Natural killer cell (primary cell): ENCODE data around the gene EXOG. TPM values are rescaled to one million over a fixed set of nuclear protein-coding genes. Genes with fewer than 3 reads are reported as not detected.
A peak's percentile ranks its signal among the peaks of the same experiment; 100 is the strongest.

Source experiments
- ATAC-seq, 3 donors: fragments of 150-1000 bp in 2 of 3; fragments of 200-7000 bp in 1 of 3; cut with Tn5 transposase; 1 replicate in 1 of 3; 2 replicates in 2 of 3; pipeline ENCODE4 v1.10.0; 2021; ENCODE audit warnings: mild to moderate bottlenecking in 2 of 3, moderate library complexity in 2 of 3
- DNase-seq, 2 donors: peaks; one replicate each; pipeline versions ENCODE4 v3.0.0 to v3.0.0-alpha.2; 2013 to 2021; ENCODE audit warnings: mixed read lengths in 1 of 2
- H3K27ac ChIP-seq: one replicate; pipeline ENCODE4 v1.5.1; 2013; ENCODE audit warnings: mild to moderate bottlenecking, low read length
- H3K27me3 ChIP-seq: one replicate; pipeline ENCODE4 v1.6.1; 2013; ENCODE audit warnings: low read length; ENCODE audit not compliant: control insufficient read depth, insufficient read depth
- H3K36me3 ChIP-seq: one replicate; pipeline ENCODE4 v1.6.1; 2013; ENCODE audit warnings: low read length; ENCODE audit not compliant: control insufficient read depth, insufficient read depth
- H3K4me1 ChIP-seq: one replicate; pipeline ENCODE4 v1.6.1; 2013; ENCODE audit warnings: low read length; ENCODE audit not compliant: control insufficient read depth, insufficient read depth
- H3K4me3 ChIP-seq: one replicate; pipeline ENCODE4 v1.5.1; 2013; ENCODE audit warnings: low read length
- H3K9me3 ChIP-seq: one replicate; pipeline ENCODE4 v1.6.1; 2013; ENCODE audit warnings: low read length; ENCODE audit not compliant: control insufficient read depth, insufficient read depth
- H3K27ac Mint-ChIP-seq, 2 donors: one replicate each; pipeline ENCODE4 v1.8.0; 2022; ENCODE audit warnings: mild to moderate bottlenecking in 2 of 2, mixed read lengths in 2 of 2, moderate library complexity in 1 of 2
- H3K27me3 Mint-ChIP-seq, 2 donors: one replicate each; pipeline ENCODE4 v1.8.0; 2022; ENCODE audit warnings: low read depth in 2 of 2, mixed read lengths in 2 of 2
- H3K36me3 Mint-ChIP-seq: one replicate; pipeline ENCODE4 v1.8.0; 2022; ENCODE audit warnings: mixed read lengths
- H3K4me1 Mint-ChIP-seq, 2 donors: one replicate each; pipeline ENCODE4 v1.8.0; 2022; ENCODE audit warnings: mixed read lengths in 2 of 2
- H3K4me3 Mint-ChIP-seq: one replicate; pipeline ENCODE4 v1.8.0; 2022; ENCODE audit warnings: mild to moderate bottlenecking, moderate library complexity, mixed read lengths
- H3K9me3 Mint-ChIP-seq, 2 donors: one replicate each; pipeline ENCODE4 v1.8.0; 2022; ENCODE audit warnings: mixed read lengths in 2 of 2
- WGBS: methylation state at CpG from one replicate; pipeline ENCODE4 v1.1.7; 2013; ENCODE audit warnings: missing lambda C conversion rate; ENCODE audit not compliant: insufficient coverage; 5-methylcytosine and 5-hydroxymethylcytosine counted together
- intact Hi-C: fragments of 100-400 bp; cut with micrococcal nuclease; formaldehyde crosslinking; loops from one replicate; pipeline ENCODE4 v1.14.2; 2022
- total RNA-seq, 4 donors: library from RNA; stranded (reverse); fragments of 120-200 nt in 1 of 4; gene quantifications; one replicate each; pipeline versions ENCODE4 v1.2.3 to v1.2.4, GENCODE V29; 2013 to 2022
- TF ChIP-seq, protein P1 (sequence below): fragments of 200-600 bp; IDR thresholded peaks from one replicate; pipeline ENCODE4 v1.8.0; 2022; ENCODE audit warnings: antibody characterized with exemption

EXOG gene
- total RNA-seq, 3 donors from 2014 or later (not counting 1 experiment from before 2014, with no cell fraction given), result 27.3 to 34.5 (median 30.5) TPM

- Mint-ChIP-seq H3K9me3 (no peaks in the 10 kb centered on the region), H3K27ac (no peak overlapping the region), H3K27me3 (peaks cover 0 to 7% of the 10 kb centered on the region in 2 donors), H3K36me3 (no peaks in the 10 kb centered on the region), H3K4me3 (no peak overlapping the region), H3K4me1 (no peaks in the 10 kb centered on the region)
- Histone ChIP-seq H3K4me3 (no peak overlapping the region), H3K27me3 (no peaks in the 10 kb centered on the region), H3K36me3 (no peaks in the 10 kb centered on the region), H3K4me1 (peaks cover 3% of the 10 kb centered on the region), H3K9me3 (no peaks in the 10 kb centered on the region), H3K27ac (no peak overlapping the region)
- WGBS, result 78% methylated on average over 6 of the region's 6 CpGs
- DNase-seq, result peak in 1 of 2 donors; percentile 3
- TF ChIP-seq, protein P1, sequence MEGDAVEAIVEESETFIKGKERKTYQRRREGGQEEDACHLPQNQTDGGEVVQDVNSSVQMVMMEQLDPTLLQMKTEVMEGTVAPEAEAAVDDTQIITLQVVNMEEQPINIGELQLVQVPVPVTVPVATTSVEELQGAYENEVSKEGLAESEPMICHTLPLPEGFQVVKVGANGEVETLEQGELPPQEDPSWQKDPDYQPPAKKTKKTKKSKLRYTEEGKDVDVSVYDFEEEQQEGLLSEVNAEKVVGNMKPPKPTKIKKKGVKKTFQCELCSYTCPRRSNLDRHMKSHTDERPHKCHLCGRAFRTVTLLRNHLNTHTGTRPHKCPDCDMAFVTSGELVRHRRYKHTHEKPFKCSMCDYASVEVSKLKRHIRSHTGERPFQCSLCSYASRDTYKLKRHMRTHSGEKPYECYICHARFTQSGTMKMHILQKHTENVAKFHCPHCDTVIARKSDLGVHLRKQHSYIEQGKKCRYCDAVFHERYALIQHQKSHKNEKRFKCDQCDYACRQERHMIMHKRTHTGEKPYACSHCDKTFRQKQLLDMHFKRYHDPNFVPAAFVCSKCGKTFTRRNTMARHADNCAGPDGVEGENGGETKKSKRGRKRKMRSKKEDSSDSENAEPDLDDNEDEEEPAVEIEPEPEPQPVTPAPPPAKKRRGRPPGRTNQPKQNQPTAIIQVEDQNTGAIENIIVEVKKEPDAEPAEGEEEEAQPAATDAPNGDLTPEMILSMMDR, result no peak
- intact Hi-C loops, result no loop called here
- ATAC-seq, result no peak
These were observed 56.2 kb downstream of the EXOG start for GRCh38 chr3:38552364-38552763.

DNA sequence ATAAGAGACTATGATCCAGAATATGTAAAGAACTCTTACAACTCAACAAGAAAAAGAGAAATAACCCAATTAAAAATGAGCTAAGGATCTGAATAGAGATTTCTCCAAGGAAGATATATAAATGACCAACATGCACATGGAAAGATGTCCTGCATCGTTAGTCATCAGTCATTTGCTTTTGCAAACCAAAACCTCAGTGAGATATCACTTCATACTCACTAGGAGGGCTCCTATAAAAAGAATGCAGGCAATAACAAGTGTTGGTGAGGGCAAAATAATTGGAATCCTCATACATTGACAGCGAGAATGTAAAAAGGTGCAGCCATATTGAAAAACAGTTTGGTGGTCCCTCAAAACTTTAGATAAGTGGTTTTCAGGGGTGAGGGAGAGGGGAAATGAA, 56.9 kb downstream of the EXOG start:
- WGBS, result 94% methylated on average over 2 of the region's 2 CpGs
- no peak overlapping the region for H3K4me3 Mint-ChIP-seq
- Histone ChIP-seq H3K27me3 (no peaks in the 10 kb centered on the region), H3K36me3 (no peaks in the 10 kb centered on the region), H3K4me3 (no peak overlapping the region), H3K4me1 (peaks cover 2% of the 10 kb centered on the region), H3K27ac (no peak overlapping the region), H3K9me3 (no peaks in the 10 kb centered on the region)
- no peak for DNase-seq
- no peaks in the 10 kb centered on the region for H3K9me3 Mint-ChIP-seq
- ATAC-seq, result no peak
- no peak overlapping the region for H3K27ac Mint-ChIP-seq
- H3K36me3 Mint-ChIP-seq, result no peaks in the 10 kb centered on the region
- no peaks in the 10 kb centered on the region for H3K4me1 Mint-ChIP-seq
- intact Hi-C loops, result no loop called here
- TF ChIP-seq, protein P1, result no peak
- H3K27me3 Mint-ChIP-seq, result peaks cover 0 to 7% of the 10 kb centered on the region in 2 donors

DNA sequence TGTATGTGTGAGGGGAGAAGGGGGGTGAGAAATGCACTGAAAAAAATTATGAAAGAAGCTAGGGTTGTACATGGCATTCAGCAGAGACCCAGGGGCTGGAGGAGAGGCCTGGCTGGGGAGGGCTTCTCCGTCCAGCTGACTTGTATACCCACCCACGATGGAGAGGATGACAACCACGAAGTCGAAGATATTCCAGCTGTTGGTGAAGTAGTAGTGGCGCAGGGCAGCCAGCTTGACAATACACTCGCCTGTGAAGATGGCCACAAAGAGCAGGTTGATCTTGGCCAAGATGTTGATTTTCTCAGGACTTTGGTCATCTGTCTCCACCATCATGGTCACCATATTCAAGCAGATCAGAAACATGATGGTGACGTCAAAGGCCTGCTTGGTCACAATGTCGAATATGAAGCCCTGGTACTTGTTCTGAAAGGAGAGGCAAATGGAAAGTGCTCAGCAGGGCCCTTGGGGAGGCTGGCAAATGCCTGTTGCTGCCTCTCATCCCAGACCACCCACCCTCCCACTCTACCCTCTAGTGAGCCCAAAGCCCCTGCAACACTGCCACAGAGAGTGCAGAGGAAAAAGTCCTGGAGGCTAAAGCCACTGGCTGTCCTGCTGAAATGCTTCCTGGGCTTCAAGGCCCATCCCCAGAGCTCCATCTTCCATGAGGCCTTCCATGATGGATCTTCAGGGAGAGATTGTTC, 58.1 kb downstream of the EXOG start:
- Histone ChIP-seq H3K9me3 (no peaks in the 10 kb centered on the region), H3K27ac (no peak overlapping the region), H3K4me1 (no peaks in the 10 kb centered on the region), H3K4me3 (no peak overlapping the region), H3K27me3 (no peaks in the 10 kb centered on the region), H3K36me3 (no peaks in the 10 kb centered on the region)
- DNase-seq (peak in 1 of 2 donors; percentile 6), ATAC-seq (no peak)
- H3K9me3 Mint-ChIP-seq, result no peaks in the 10 kb centered on the region
- intact Hi-C loops, result no loop called here
- H3K27me3 Mint-ChIP-seq, result peaks cover 0 to 7% of the 10 kb centered on the region in 2 donors
- no peak overlapping the region for H3K4me3 Mint-ChIP-seq
- TF ChIP-seq, protein P1, result no peak
- no peaks in the 10 kb centered on the region for H3K4me1 Mint-ChIP-seq
- H3K27ac Mint-ChIP-seq, result no peak overlapping the region
- H3K36me3 Mint-ChIP-seq, result no peaks in the 10 kb centered on the region
- 96% methylated on average over 8 of the region's 8 CpGs for WGBS
